Fibroblast of peridontal ligament (primary cell): ENCODE data around the gene ZNF473.
A peak's percentile ranks its signal among the peaks of the same experiment; 100 is the strongest.

Source experiments
- DNase-seq: peaks from one replicate; pipeline ENCODE4 v3.0.0-alpha.2; 2010; ENCODE audit errors: extremely low read depth

ZNF473 gene

DNA sequence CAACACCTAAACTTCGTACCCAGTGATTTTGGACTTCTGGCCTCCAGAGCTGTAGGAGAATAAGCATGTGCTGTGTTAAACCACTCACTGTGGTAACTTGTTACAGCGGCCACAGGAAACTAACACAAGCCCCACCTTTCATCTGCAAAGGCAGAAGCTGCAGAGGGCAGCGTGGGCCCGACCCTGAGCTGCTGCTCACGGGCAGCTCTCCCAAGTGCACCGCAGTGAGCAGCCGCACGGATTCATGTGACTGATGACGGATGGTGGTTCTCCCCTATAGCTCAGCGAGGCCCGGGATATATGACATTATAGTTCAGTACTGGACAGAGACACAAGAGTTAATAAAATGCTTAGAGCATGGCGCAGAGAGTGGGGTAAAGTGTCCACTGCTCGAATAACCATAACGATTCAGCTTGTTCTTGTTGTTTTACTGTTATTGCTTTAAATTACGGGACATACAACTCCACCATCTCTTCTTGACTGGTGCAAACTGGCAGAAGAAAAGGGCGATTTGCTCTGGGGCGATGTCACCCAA lies 22.5 kb upstream of the ZNF473 start:
- DNase-seq = no peak

DNA sequence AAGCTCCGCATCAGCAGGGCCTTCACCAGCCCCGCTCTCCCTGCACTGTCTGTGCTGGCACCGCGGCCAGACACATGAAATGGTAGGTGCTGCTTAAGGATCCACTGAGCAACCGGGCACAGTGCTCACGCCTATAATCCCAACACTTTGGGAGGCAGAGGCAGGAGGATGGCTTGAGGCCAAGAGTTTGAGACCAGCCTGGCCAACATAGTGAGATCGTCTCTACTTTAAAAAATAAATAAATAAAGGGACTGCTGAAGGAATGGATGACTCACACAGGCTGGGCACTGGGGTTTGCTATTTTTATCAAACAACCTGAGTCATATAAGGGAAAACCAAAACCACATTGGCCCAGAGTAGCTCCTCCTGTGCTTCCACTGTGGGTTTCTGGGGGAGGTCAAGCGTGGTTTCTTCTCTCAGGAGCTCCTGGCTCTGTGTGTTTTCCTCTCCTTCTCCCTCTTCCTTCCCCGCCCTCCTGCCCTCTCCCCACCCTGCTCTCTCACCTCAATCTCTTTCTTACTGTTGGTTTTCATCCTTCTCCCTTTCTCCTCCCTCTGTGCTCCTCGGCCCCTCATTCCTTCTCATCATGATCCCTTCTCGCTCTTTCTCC lies 21.9 kb upstream of the ZNF473 start:
- peak; percentile 97 for DNase-seq

DNA sequence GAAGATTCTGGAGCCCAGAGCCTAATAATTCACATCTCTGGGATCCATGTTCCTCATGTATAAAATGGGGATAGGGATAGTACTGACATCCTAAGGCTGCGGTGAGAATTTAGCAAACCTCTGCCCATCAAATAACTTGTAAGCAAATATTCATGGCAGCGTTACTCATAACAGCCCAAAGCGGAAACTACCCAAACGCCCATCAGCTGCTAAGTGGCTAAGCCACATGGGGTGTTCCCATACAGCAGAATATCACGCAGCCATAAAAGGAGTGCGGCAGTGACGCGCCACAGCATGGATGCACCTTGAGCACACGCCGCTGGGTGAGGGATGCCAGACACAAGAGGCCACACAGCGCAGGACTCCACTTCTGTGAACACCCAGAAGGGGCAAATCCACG lies 20.4 kb upstream of the ZNF473 start:
- no peak for DNase-seq

DNA sequence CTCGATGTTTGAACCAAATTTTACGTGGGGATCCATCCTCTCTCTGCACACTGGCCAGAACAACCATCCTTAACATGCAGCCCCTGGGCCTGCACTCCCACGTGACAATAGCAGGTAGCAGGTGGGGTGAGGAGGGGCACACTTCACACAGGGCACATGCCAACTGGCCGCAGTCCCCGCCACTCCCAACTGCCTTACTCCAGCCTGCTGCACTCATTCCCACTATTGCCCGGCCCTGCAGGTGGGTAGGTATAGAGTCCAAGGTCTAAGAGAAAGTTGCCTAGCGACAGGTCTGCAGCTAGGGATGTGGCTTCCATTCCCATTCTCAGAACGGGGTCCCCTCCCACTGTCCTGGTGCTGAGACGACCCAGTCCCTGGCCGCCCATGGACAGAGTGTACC lies 18.6 kb upstream of the ZNF473 start:
- DNase-seq = no peak

DNA sequence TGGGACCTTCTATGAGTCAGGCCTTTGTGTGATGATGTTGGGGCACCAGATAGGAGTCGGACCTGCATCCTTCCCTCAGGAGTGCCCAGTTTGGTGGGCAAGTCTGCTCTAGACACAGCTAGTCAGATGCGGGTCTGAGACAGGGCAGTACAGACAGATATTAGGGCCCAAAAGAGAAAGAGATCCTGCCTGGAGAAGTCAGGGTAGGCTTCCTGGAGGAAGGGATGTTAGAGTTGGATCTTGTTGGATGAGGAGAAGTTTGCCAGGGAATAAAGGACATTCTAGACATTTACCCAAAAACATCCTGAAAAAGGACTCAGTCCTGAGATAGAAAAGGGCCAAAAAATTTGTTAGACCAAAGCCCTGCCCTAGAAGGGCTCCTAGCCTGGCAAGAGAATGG lies 17.9 kb upstream of the ZNF473 start:
- no peak for DNase-seq

DNA sequence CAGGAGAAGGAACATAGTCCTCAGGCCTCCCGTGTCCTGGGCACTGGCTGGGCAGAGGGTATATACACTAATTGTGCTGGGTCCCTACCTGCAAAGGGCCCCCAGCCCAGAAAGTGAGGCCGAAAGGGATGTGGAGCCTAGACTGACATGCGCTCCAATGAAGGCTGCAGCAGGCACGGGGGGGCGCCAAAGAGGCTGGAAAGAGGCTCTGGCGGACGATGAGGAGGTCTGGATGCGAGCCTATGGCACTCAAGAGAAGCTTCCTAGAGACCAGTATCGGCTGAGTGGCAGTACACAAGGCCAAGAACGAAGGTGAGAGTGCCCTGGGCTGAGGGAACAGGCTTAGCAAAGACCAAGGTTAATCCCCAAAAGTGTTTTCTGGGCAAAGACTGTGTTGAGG lies 17.3 kb upstream of the ZNF473 start:
- DNase-seq = no peak

DNA sequence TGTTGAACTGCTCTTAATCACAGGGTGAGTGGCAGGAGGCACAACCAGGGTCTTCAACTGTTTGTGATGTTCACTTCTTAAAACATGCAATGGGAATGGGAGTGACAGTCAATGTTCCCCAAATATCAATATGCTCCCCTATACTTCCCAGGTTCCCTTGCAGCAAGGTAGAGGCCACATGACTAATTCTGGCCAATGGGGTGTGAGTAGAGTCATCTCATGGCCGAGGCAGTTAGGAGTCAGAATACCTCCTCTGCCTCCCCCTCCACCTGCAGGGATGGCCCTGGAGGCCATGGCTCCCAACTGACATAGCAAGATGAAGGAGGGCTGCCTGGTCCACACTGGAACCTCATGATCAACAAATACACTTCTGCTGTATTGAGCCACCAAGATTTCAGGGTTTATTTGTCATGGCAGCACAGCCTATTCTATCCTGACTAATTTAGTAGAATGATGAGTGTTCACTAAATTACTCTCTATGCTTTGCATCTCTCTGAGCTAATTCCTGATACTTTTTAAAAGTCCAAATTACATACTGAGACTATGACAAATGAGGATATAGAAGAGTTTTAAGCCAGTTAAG lies 9.5 kb upstream of the ZNF473 start:
- DNase-seq = no peak

DNA sequence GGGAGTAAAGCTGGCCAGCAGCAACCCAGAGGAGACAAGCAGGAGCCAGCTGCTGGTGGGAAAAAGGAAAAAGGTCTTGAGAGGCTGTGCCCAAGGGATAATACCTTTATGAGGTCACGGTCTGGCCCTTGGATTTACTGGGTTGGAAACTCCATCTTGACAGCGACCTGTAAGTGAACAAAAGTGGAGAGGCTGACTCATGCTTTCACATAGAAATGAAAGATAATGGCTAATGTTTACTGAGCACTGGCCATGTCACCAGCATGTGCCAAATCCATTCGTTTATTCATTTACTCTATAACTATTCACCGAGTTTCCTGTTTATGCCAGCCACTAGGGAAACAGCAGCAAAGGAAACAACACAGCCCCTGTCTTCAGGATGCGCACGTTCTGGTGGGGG lies 5.3 kb upstream of the ZNF473 start:
- no peak for DNase-seq

DNA sequence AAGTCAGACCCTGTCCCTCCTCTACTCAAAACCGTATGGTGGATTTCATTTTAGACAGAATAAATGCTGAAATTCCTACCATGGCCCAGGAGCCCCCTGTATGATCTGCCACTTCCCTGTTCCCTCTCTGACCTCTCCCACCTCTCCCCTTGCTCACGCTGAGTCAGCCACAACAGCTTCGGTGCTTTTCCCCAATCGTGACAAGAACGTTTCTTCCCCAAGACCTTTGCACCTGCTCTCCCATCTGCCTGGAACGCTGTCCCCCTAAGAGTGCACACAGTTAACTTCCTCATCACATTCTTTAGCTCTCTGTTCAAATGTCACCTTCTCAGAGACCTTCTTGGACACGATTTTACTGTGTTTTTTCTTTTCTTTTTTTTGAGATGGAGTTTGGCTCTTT lies 3.0 kb upstream of the ZNF473 start:
- DNase-seq = no peak

DNA sequence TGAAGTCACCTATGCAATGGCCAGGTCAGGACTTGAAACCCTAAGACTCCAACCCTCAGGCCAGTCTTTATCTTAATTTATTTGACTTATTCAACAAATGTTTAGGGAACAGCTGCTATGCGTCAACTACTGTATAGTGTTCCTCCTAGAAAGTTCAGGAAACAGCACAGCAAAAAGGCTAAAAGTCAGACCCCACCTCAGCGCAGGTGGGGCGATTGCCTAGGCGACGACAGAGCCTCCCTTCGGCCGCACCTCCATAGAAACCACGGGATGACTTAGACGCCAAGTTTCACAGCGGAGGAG lies 1.1 kb upstream of the ZNF473 start:
- DNase-seq = no peak

DNA sequence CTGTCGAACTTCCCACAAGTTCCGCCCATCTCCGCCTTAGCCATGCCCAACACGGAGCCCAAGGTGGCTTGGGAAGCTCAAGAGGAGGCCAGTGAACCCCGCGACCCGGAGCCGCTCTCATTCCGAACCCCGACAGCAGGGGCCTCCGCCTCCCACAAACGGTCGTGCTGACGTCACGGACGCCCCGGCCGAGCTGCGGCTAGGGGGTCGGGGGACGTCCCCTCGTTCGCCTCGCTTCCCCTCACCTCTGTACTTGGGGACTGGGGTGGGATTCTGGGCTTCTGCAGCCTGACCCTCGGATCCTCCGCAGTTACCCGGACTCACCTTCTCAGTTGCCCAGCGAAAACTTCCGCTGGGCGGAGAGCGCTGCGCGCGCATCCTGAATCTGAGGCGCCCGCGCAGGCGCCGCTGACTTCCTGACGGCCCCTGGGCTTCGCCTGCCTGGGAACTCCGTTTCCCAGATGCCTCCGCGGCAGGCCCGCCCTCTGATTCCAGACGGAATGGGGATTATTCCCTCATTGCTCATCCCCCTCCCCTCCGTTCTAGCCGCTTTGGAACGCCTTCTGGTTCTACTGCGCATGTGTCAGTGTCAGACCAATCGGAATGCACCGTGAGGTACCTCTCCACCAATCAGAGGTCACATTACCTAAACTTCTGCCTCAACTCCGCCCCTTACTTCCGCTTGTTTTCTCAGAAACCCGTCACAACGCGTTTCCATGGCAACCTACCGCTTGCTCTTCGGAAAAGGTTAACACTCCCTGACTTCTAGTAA lies 597 bp upstream of the ZNF473 start, which contains the start of gene VRK3:
TSS of gene VRK3 (minus strand) at position 351 of the 772 bp plus-strand sequence. CDS start 9,210 bp downstream, outside the sequence.
- DNase-seq = peak; percentile 100

DNA sequence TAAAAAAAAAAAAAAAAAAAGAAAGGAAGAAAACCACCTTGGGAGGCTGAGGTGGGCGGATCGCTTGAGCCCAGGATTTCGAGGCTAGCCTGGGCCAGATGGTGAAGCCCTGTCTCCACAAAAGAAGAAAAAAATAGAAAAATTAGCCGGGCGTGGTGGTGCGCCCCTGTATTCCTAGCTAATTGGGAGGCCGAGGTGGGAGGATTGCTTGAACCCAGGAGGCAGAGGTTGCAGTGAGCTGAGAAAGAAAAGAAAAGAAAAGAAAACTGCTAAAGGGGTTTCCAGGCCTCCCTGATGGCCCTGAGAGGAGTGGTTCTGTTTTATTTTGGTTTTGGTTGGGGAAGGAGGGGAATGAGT lies 723 bp downstream of the ZNF473 start:
- no peak for DNase-seq

DNA sequence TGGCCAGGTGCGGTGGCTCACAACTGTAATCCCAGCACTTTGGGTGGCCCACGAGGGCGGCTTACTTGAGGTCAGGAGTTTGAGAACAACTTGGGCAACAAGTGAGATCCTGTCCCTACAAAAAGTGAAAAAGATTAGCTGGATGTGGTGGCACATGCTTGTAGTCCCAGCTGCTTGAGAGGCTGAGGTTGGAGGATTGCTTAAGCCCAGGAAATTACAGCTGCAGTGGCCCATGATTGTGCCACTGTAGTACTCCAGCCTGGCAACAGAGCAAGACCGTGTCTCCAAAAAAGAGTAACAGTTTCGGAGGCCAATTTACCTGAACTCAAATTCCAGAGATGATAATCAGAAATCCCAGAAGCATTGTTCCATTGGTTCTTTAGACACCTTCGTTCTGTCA lies 4.4 kb downstream of the ZNF473 start:
- DNase-seq = no peak

DNA sequence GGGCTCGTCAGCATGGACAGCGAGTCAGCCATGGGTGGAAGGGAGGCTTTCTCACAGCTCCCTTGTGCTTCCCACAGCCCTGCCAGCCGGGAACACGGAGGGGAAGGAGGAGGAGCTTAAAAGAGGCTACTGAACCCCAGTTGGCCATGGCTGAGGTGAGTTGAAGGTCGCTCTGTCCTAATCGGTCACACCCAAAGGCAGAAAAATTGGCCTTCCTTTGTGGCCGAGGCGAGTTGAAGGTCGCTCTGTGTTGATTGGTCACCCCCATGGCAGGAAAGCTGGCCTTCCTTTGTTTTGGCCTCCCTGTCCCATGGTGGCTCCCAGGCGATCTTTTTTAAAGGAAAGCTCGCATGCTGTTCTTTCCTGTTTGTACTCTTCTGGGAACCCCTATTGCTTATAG lies 5.1 kb downstream of the ZNF473 start:
- no peak for DNase-seq

DNA sequence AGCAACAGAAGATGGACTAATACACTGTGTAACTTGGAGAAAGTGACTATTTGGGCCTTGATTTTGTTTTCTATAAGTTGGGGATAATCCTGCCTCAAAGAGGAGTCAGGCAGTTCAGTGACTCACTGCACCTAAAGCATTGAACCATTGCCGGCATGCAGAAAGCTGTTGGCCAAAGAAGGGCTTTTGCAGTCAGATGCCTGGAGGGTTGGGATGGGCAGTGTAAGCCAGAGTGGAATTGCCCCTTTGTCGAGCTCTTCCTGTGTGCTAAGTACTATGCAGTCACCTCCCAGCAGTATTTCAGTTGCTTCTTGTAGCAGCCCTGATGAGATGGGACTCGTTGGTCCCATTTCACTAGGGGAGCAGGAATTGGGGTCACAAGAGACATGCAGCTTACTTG lies 11.1 kb downstream of the ZNF473 start:
- no peak for DNase-seq

DNA sequence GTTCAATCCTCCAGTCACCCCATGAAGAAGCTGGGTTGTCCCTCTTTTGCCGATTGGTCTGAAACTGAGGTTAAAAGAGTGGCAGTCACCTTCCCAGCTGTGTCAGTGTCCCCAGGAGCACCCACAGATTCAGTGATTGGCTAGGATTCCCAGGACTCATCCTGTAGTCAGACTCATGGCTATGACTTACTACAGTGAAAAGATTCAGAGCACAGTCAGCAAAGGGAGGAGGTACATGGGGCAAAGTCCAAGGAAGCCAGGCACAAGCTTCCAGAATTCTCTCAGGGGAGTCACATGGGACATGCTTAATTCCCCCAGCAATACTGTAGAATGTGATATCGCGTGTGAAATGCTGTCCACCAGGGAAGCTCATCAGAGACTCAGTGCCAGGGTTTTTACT lies 14.2 kb downstream of the ZNF473 start:
- DNase-seq = no peak

DNA sequence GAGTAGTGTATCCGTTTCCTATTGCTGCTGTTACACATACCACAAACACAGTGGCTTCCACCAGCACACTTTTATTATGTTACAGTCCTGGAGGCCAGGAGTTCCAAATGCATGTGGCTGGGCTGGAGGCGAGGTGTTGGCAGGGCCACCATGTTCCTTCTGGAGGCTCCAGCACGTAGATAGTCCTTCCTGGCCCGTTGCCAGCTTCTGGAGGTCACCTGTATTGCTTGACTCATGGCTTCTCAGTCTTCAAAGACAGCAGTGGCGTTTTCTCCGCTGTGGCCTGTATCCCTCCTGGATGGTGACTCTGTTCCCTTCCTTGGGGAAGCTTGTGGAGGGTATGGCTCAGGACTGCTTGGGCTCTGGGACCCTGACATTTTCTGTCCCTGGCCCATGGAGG lies 15.2 kb downstream of the ZNF473 start:
- no peak for DNase-seq

DNA sequence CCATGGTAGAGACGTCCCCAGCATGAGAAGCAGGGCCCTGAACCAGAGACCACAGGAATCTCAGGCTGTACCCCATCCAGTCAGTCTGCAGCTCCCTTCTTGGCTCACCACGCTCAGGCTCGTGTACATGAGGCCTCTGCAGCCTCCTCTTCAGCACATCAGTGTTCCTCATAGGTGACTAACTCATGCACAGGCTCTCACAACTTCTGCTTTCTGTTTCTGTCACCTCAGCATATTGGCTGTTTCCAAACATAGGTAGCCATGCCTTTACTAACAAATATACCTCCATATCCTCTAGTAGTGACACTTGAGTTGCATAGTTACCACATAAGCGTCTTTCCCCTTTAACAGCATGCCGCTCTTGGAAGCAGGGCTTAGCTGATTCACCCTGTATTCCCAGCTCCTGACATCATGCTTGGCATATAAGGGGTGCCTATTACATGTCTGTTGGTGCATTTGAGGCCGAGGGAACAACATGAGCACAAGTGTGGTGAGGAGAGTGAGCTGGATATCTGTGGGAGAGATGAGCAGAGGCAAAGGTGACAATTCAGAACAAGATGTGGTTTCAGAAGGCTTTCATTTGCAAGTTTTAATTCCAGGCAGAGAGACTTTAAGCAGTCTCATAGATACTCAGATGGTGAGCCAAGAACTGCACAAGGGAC lies 16.7 kb downstream of the ZNF473 start:
- no peak for DNase-seq

DNA sequence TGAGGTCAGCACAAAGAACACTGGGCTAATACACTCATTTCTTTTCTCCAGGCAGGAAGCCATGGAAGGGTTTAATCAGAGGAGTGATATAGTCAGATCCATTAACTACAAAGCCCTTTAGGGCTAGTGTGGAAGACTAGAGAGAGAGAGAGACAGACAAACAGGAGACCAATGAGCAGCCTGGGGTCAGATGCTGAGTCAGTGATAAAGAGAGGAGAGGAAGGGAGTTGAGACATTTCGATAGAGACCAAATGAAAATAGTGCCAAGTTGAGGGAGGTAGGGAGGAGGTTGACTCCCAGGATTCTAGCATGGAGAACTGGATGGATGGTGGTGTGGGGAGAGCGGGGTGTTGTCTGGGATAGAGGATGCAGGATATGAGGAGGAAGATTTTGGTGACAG lies 18.2 kb downstream of the ZNF473 start:
- no peak for DNase-seq

DNA sequence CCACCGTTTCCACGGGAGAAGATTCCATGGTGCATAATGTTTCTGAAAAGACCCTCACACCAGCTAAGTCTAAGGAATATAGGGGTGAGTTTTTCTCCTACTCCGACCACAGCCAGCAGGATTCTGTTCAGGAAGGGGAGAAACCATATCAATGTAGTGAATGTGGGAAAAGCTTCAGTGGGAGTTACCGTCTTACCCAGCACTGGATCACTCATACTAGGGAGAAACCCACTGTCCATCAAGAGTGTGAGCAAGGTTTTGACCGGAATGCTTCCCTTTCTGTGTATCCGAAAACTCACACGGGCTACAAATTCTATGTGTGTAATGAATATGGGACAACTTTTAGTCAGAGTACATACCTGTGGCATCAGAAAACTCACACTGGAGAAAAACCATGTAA lies 19.1 kb downstream of the ZNF473 start:
- DNase-seq = no peak

DNA sequence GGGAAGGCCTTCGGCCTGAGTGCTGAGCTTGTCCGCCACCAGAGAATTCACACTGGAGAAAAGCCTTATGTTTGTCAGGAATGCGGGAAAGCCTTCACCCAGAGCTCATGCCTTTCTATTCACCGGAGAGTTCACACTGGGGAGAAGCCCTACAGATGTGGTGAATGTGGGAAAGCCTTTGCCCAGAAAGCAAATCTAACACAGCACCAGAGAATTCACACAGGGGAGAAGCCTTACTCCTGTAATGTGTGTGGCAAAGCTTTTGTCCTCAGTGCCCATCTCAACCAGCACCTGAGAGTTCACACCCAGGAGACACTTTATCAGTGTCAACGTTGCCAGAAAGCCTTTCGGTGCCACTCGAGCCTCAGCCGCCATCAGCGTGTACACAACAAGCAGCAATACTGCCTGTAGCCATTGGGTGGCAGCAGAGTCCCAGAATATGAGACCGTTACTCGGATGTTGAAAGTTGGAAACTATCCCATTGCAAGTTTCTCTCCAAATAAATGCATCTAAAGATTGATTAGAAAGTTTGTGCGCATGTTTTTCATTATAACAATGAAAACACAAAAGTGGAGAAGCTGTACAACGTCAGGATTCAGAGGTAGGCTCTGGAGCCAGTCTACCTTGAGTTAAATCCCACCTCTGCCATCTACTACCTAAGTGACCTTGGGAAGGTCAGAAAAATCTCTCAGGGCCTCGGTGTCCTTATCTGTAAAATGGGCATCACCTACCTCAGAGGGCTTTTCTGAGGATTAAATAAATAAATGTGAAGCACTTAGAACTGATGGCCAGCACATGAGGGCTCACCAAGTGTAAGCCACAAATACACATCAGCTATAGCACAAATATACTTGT lies 21.1 kb downstream of the ZNF473 start:
- DNase-seq = peak; percentile 7

DNA sequence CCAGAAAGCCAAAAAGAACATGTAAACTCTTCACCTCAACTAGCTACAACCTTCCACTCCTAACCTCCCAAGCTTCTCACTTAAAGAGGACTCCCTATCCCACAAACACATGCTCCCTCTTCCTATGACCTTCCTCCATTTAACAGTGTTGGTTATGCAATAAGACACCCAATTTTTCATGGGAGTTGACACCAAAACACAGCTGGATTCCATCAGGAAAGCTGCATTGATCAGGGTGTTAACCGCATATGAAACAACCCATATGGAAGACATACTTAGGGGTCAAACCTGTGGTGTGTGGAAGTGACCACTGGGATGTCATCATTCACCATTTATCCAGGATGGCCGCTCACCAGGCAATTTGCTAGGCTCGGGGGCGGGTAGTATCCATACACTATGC lies 21.9 kb downstream of the ZNF473 start:
- DNase-seq = no peak
